SK-MEL-5 (cell line): ENCODE measurements around the gene FAM222A. TPM values are rescaled to one million over a fixed set of nuclear protein-coding genes. Genes with fewer than 3 reads are reported as not detected.

Experiments
- DNase-seq: peaks from one replicate; pipeline ENCODE4 v3.0.0-alpha.2; 2016; ENCODE audit warnings: low read depth, low spot score
- in situ Hi-C: cut with HindIII; loops from 2 replicates; pipeline ENCODE4 v1.10.0; 2016; ENCODE audit warnings: low sequenced_read_pairs, high pct_unique_total_duplicates, low pct_unique_long_range_greater_than_20kb
- total RNA-seq: library from RNA; depleted of rRNA; stranded (reverse); fragments of >200 nt; shearing (Covaris generic); gene quantifications from 2 replicates; pipeline ENCODE4 v1.2.3, GENCODE V29; 2014; rRNA removed

FAM222A gene
- total RNA-seq, 1 experiment from 2014 or later: 8.9 TPM

DNA sequence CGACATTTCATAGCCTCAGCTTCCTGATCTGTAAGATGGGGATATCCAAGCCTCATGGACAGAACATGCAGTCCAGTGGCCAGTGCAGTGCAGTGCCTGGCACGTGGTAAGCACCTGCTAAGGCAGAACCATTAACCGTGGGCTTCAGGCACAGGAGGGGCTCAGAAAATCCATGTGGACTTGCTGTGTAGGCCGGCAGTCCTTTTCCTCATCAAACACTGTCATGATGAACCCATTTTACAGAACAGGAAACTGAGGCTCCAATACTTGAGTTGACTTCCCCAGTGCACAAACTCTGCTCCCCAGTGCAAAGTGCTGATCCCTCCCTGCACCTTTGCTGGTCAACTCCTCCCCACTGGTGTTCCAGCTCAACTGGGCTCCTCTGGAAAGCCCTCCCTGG is 101.6 kb downstream of the FAM222A start:
- in situ Hi-C loops: no loop called here
- DNase-seq: no peak

DNA sequence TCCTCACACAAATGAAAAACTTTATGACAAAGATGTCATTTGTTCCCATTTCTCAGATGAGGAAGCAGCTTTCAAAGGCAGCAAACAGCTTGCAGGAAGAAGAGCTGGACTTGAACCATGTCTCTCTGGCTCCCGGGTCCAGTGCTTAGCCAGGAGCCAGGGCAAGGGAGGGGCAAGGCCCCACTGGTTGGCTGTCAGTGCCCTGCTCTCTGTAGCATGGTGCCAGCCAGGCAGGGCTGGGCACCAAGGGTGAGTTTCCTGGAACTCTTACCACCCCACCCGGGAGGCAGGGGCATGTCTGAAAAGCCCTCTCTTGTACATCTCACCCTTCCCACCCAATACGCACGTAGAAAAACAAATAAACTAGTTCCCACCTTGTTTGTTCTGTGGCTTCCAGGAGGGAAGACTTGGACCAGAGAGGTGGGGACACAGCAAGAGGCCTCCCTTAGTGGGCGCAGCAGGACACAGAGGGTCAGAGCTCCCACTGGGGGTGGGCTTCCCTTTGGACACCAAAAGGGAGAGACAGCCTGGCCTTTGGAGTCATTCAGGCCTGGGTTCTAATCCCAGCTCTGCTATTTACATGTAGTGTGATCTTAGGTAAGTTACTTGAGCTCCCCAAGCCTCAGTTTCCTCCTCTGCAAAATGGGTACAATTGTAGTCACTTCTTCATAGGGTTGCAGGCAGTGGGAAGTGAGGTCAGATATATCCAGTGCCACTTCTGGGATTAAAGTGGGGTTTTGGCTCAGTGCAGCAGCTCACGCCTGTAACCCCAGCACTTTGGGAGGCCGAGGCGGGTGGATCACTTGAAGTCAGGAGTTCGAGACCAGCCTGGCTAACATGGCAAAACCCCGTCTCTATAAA is 102.4 kb downstream of the FAM222A start:
- peak; percentile 13 for DNase-seq
- in situ Hi-C loops: no loop called here

DNA sequence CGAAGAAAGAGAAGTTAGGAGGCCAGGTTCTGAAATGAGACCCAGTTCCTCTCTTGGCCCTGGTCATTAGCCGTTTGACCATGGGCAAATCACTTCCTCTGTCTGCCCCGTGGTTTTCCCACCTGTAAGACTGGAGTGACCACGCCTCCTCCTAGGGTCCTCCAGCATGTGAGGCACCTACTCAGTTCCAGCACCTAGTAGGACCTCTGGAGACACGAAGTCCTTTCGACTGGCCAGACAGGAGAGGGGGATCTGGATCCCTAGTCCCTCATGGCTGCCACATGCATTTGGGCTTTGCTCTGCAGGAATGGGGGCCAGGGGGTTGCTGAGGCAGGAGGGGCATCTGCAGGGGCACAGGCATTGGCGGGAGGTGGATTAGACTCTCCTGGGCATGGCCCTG is 103.2 kb downstream of the FAM222A start:
- no peak for DNase-seq
- in situ Hi-C loops: no loop called here

DNA sequence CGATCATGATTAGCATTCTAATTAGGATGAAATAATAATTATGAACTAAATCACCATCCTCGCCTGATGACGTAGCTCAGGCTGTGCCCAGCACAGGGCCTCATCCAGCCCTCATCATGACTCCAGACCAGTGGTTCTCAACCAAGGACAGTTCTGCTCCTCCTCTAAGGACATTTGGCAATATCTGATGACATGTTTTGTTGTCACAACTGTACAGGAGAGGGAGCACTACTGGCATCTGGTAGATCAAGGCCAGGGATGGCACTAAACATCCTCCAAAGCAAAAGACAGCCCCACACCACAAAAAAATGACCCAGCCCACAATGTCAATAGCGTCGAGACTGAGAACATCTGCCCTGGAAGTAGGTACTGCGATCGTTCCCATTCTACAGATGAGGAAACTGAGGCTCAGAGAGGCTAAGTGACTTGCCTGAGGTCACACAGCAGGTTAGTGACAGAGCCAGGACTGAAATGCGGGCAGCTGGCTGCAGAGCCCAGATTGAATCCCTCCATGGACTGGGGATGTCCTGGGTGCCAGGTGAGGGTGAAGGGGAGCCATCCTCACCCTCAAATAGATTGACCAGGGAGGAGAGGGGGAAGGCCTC is 104.1 kb downstream of the FAM222A start:
- DNase-seq: no peak
- in situ Hi-C loops: no loop called here

DNA sequence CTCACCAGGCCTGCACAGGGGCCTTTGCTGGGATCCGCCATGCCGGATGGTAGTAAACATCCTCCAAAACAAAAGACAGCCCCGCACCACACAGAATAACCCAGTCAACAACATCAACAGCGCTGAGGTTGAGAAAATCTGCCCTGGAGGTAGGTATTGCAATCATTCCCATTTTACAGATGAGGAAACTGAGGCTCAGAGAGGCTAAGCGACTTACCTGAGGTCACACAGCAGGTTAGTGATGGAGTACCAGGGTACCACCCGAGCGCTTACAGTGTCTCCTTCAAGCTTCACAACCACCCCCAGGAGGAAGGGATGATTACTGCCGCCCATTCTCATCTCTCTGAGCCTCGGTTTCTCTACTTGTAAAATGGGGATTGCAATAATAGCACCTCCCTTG is 104.6 kb downstream of the FAM222A start:
- no peak for DNase-seq
- in situ Hi-C loops: no loop called here

DNA sequence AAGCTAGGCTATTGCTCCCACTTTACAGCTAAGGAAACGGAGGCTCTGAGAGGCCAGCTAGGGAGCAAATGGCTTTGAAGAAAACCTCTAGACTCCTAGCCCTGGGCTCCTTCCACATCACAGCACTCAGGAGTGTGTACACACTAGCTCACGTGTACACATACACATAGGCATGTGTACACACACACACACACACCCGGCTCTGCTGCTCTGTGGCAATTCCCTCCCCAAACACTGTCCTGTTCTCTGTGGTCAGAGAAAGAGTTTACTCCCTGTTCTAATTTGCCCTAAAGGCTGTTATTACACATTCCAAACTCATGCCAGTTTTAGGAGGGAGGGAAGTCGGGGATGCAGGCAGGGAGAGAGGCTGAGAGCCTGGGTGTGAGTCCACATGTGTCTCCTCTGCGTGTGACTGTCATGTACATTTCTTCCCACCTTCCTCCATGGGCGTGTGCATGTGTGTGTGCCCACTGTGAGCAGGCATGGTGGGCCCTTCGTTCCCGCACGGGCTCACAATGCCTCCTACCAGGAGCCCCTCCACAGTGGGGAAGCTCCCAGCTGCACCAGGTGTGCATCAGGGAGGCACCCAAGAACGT is 105.4 kb downstream of the FAM222A start:
- in situ Hi-C loops: no loop called here
- peak; percentile 79 for DNase-seq

Other genes starting within 250 kb of the FAM222A start
- 17.2 and 24.6 TPM in 2 replicates for gene KCTD10, start 236.5 kb upstream of the FAM222A start, total RNA-seq
- 20.5 and 20.7 TPM in 2 replicates for gene UBE3B, start 236.2 kb upstream of the FAM222A start, total RNA-seq
- 62.2 and 74.3 TPM in 2 replicates for gene MMAB, start 140.3 kb upstream of the FAM222A start, total RNA-seq
- 22.9 and 27.2 TPM in 2 replicates for gene MVK, start 140.0 kb upstream of the FAM222A start, total RNA-seq
- 0.13 TPM in 2 replicates for gene TRPV4, start 119.6 kb downstream of the FAM222A start, total RNA-seq
- 31.3 and 35.4 TPM in 2 replicates for gene GLTP, start 166.7 kb downstream of the FAM222A start, total RNA-seq
- gene TCHP, start 186.4 kb downstream of the FAM222A start, total RNA-seq: 12.0 and 13.0 TPM in 2 replicates